ENCODE results near the gene NTMT2.
"Not testable (repeated sequence)": the region's sequence is repeated elsewhere in the genome, so short reads cannot be mapped to it uniquely, and the experiment has no call there.

The NTMT2 gene

DNA sequence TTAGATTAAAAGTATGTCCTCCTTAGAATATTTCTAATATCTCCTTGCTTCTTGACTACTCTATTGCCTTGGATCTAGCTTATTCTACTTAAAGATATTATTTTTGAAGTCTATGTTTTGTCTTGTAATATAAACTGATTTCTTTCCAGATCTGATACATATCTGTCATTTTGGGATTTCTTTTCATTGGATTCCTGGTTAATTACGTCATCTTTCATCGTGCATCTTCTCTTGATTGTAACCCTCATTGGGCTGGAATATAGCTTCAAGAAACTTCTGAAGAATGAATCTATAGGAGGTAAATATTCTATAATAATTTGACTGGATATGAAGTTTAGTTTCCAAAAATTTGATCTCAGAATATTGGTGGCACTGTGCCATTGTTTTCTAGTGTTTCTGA is 12.1 kb downstream of the NTMT2 start:
- no peak for ATAC-seq

DNA sequence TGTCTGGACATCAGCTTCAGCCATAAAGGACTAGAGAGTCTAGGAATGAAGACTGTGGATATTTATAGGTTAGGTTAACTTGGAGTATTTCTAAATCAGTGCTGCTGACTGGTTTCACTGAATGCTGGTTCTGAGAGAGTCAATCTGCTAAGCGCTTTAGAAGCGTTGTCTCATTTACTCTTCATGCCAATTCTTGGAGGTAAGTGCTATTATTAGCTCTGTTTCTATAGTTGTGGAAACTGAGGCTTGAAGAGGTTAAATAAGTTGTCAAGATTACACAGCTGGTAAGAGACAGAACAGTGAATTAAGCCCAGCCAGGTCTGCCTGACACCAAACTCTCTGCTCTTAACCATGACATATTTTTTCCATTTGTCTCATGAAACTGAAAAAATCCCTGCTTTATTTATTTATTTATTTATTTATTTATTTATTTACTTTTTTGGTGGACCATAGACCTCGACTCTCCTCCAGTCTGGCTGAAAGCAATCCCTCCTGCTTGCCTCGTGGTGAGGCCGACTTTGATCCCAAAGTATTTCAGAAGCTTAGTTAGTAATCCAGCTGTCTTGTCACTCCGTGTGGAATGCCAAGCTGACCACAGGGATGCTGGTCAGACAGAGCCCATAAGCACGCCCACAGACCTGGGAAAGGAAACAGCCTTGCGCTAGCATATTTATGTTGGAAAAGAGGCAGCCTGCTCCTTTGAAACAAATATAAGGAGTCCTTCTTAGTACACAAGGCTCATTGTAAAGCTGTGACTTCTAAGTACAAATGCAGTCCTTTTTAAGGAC is 16.9 kb downstream of the NTMT2 start:
- ATAC-seq = no peak

DNA sequence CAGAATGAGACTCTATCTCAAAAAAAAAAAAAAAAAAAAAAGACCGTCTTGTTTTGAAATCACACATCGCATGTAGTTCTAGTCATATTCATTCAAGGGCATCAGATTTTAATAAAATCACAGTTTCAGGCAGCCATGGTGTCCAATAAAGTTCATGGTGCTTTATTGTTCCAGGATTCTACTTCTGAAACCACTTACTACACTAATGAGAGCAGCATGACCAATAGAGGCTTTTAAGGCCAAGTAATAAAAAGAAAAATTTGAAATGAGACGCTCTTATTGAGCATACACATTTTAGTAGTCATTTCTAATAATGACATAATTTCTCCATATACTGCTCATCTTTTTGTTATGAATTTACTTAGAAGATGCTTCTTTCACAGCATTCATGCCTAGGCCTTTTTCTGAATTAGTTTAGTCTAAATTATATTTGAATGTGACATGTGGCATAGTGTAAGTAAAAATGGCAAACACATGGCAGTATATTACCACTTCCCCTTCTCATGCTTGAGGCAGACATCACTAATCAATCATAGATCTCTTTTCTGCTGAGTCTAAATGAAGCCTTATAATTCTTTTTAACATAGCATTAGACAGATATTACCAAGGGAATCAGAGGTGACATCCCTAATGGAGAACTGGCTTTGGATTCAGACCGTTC is 18.5 kb downstream of the NTMT2 start:
- no peak for ATAC-seq

DNA sequence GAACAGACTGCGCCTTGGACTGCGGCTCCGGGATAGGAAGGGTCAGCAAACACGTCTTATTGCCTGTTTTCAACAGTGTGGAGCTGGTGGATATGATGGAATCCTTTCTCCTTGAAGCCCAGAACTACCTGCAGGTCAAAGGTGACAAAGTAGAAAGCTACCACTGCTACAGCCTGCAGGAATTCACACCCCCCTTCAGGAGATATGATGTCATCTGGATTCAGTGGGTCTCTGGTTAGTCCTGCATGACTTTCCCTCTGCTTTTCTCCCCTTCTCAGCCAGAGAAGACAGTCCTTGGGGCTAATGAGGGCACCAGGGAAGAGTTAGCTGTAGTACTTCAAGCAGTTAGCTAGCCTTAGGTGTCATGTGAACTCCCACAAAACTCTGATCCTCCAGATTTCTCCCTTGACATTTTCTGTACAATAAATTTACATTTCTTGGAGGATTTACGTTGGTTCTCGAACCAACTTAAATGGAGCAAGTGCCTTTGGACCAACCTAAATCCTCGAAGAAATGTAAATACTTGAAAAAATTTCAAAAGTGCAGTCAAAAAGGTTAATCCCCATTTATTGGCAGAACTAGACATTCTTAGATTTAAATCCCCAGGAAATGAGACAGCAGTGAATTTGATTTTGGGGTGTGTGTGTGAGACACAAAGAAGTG is 20.9 kb downstream of the NTMT2 start:
- no peak for ATAC-seq

DNA sequence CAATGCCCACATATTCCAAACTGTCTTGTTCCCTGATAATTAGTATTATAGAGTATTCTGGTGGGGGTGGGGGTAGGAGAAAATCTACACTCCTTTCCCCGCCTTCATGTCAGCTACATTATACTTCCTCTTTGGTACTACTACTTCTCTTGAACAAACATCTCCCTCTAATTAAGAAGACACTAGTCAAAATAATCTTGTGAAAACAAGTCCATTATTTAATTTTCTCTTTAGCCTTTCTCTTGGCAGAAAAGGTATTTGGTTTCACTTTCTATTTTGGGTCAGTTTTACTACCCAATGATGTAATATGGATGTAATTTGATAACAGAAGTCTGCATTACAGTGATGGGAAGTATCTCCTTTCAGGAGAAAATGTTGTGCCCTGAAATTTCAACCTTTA is 22.5 kb downstream of the NTMT2 start:
- no peak for ATAC-seq

DNA sequence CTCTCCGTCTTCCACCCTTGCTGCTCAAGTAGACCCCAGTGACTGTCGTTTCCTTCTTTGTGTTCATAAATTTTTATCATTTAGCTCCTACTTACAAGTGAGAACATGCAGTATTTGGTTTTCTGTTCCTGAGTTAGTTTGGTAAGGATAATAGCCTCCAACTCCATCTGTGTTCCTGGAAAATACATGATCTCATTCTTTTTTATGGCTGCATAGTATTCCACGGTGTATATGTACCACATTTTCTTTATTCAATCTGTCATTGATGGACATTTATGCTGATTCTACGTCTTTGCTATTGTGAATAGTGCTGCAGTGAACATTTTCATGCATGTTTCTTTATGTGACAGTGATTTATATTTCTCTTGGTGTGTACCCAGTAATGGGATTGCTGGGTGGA is 24.8 kb downstream of the NTMT2 start:
- not testable (repeated sequence) for ATAC-seq

DNA sequence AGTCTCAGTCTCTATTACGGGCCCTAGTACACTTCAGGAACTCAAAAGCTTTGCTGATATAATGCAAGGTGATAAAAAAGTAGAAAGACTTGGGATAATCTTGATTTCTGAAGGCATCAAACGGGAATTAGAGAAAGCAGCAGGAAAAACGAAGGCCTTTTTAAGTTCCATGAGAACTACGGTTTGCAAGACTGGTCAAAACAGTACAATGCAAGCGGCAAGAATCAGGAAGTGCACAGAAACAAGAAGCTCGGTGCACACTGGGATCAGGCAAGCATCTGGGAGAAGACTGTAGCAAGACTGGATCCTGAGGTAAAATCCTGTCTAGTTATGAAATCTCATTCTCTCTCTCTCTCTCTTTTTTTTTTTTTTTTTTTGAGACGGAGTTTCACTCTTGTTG is 28.6 kb downstream of the NTMT2 start:
- ATAC-seq = no peak

DNA sequence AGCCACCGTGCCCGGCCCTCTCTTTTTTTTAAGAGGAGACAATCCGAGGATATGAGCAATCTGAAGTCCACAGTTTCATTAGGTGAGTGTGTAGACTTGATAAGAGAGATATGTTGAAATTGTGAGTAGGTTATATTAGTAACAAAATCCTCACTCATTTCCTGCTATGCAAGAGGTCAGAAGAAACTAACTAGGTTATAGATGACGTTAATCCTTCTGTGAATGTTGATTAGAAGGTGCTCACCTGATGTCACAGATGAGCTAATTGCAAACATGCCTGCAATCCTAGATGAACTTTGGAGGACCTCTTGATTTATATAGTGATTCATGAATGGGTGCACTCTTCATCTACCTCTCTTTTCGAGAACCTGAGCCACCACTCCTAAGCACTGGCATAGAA is 29.3 kb downstream of the NTMT2 start:
- ATAC-seq = no peak

DNA sequence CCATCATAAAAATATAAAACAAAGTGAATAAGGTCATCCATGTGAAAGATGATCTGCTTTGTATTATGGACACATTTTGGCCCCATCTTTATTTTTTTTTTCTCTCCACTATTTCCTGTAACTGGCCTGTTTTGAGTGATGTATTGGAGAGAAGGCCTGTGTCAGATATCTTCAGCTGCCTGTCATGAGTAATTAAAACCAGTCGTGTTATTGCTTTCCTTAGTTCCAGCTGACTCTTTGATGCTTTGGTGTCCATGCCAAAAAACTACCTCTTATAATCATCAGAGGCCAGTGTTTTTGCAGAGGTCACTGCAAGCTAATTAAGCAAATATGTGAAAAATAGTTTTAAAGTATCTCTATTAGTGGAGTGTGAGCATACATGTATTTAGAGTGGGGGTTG is 29.7 kb downstream of the NTMT2 start:
- no peak for ATAC-seq

DNA sequence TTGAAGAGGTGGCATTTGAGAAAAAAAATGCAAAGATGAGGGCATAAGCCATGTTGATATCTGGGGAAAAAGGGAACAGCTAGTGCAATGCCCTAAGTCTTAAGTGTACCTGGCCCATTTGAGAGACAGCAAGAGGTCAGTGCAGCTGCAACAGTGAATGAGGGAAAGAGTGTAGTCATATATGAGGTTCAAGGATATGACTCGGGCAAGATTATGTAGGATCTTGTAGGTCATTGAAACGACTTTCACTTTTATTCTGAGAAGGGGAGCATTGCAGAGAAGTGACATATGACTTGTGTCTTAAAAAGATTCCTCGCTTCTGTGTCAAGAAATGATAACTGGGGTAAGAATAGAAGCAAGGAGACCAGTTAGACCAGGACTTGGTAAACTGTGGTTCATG is 31.0 kb downstream of the NTMT2 start:
- no peak for ATAC-seq

DNA sequence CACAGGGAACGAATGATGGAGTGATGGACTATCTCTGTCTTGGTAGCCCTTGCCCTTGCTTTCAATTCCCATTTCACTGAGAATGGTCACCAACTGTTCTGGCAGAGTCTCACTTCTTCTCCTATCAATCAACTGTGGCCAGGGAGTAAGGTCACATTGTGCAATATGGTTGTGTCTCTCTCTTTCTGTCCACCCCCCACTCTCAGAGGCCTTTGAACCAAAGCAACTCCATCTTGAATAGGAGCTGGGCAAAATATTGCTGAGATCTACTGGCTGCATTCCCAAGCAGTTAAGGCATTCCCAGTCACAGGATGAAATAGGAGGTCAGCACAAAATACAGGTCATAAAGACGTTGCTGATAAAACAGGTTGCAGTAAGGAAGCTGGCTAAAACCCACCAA is 36.7 kb downstream of the NTMT2 start:
- ATAC-seq = no peak

DNA sequence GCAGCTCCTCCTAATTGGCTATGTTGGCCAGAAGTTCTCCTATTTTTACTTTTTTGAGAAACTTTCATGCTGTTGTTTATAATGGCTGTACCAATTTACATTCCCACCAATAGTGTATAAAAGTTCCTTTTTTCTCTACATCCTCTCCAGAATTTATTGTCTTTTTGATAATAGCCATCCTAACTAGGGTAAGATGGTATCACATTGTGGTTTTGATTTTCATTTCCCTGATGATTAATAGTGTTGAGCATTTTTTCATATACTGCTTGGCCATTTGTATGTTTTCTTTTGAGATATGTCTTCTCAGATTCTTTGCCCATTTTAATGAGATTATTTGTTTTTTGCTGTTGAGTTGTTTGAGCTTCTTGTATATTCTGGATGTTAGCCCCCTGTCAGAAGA is 46.8 kb downstream of the NTMT2 start:
- no peak for ATAC-seq

DNA sequence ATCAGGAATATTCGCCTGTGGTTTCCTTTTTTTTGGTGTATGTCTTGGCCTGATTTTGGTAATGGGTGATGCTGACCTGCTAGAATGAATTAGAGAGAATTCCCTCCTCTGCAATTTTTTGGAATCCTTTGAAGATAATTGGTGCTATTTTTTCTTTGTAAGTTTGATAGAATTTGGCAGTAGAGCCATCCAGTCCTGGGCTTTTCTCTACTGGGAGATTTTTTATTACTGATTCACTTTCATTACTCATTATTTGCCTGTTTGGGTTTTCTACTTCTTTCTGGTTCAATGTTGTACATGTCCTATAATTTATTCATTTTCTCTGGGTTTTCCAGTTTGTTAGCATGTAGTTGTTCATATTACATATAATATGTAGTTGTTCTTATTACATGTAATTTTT is 48.7 kb downstream of the NTMT2 start:
- no peak for ATAC-seq

DNA sequence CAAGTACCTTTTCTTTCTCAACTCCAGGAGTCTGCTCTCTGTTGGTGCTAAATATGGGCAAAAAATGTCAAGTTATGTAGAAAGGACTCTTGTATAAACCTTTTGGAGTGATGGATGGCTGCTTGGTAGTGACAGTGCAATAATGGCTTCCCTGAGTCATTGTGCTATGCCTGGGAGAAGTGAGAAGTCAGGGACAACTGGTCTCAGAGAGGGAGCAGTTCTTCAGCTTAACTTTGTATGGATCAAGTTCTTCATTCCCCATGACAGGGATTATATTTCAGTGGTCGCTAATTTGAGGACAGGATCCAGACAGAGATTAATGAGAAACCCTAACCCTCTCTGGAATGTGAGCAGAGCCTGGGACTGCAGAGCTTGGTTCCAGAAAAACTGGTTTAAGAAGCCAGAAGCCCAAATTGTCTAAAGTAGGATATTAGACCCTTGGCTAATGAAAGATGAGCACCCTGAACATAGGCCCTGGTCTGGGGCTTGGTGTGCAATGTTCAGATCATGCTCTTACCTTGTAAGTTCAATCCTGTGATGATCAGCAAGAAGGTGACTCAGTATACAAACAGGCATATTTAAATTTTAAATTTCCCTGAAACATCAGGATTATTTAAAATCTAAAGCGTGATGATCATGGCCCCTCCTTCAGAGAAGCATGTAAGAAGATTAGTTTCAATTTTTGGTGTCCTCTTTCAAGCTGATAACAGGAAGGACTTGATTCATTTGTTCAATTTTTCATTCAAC is 50.9 kb downstream of the NTMT2 start:
- no peak for ATAC-seq

DNA sequence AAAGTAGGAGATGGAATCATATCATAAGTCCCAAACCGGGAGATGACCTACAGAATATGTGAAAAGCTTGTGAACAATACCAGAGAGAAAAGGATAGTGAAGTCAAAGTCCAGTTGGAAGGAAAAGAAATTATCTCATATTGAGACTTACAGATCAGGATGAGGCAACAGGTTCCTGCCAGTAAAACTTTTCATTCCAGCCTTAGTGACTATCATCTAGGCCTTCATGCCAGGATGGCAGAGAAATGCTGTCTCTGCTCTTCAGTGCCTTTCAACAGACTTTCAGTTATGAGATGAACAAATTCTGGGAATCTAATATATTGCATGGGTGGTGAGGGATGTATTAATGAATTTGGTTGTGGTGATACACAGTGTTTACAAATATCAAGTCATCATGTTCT is 52.3 kb downstream of the NTMT2 start:
- no peak for ATAC-seq

DNA sequence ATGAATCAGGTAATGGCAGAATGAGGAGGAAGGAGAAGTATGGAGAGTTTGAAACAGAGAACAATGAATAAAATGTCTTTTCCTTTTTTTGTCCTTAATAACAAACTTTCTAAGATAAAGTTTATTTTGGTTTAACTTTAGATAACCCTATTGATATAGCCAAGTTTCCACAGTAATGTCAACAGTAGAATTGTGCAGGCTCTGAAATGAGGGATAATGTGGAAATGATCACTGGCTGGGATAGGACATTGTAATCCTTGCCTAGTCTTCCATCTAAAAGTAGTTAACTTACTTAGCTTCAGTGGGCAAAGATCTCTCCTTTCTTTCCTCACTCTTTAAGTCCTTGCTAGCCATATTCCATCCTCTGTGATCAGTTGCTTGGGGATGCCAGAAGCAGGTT is 52.8 kb downstream of the NTMT2 start:
- ATAC-seq = no peak

DNA sequence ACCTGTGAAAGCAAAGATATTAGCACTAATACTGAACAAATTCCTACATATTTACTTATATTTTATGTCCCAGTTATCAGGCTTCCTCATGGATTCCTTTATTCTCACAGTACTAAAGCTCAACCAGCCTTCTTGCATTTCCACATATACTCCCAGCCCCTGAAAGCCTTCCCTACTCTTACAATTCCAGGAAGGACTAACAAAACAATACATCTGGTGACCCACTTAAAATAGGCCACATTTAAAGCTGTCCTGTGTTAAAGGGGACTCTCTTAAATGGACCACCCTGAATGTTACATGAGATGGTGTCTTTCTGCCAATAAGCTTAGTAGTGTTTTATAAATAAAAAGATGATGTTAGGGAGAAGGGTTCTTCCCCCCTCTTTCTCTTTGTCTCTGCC is 54.4 kb downstream of the NTMT2 start:
- ATAC-seq = no peak

DNA sequence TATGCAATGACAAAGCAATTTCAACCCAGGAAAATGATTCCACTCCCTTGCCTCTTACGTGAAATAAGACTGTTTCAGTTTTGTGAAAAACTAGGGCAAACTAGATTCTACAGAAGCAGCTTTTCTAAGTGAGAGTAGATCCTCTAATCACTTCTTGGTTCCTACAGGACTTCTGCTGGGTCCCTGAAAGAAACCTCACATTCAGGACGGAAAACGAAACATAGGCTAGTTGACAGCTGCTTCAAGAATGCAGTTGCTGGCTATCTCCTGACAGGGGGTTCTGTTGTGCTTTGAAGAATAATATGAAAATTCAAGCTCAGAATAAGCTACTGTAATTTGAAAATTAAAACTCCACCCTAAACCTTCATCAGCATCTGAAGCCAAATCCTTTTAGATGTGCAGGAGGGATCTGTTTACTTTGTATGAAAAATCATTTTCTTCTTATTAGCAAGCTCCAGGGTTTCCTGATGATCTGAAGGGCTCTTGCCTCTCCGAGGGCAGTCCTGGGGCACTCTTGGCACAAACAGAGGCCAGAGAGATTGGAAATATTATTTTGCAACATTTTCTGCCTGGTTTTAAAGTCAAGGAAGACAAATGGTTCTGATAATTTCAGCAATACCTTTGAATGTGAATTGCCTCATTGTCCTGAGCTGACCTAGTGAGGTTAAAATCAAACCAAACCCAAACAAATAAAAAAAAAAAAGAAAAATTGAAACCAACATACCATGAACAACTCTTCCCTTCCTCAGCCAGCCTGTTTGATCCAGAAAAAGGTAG is 55.0 kb downstream of the NTMT2 start:
- ATAC-seq = no peak

DNA sequence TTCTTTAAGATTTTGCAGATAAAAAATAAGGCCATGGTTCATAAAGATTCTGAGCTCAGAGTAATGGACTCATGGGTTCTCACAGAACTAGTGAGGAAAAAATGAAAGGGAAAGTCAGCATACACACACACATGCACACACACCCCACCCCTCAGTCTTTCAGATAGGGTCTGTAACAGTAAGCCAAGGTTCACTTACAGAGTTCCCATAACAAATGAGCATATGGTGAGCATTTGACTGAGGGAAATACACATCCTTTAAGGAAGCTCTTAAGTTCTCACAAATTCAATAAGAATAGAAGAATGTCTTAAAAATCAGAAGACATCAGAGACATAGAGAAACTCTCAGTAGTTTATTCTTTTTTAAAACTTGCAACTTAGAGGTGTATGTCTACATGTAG is 57.9 kb downstream of the NTMT2 start:
- no peak for ATAC-seq

DNA sequence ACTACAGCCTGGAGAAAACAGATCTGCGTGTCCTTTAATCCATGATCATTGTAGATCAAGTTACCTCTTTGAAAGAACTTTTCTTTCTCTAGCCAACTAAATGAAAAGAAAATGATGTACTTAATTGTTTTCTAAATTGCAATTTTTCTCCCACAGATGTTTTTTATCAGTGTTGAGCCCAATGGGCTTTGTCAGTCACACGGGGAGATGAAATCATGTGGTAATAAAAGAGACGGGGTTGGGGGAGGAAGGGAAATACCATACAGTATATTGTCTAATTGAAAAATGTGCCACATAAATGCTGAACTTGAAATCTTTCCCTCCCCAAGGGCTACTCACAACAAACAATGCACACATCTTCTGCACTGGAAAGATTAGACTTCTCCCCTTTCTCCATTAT is 58.4 kb downstream of the NTMT2 start:
- no peak for ATAC-seq

DNA sequence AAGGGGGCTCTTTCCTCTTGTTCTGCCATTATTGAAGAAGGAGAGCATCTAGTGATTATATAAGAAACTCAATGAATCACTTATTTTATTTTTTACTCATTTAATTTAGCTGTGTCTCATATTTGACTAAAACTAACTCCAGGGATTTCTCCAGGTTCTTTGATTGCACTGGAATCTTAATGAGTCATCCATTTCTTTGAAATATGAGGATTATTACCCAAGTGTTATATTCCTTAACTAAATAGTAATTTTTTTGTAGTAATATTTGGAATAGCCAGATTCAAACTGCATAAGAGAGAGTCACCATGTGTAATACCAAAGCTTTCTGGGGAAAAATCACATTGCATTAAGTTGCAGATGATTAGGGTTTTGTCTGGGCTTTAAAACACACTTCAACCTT is 59.5 kb downstream of the NTMT2 start:
- ATAC-seq = no peak

DNA sequence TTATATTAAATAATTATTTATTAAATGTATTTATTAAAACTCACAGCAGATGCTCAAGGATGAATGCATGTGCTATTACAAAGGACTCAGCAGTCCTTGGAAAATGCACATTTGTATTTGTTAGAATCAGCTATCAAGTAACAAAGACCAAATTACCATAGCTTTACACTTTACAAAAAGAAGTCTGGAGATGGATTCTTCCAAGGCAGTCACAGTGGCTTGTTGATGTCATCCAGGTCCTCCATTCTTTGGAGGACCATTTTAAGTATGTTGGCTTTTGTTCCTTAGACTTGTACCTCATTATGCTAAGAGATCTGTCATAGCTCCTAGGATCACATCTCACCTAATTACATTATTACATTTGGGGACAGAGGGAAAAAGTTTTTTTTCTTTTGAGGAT is 63.4 kb downstream of the NTMT2 start:
- no peak for ATAC-seq

DNA sequence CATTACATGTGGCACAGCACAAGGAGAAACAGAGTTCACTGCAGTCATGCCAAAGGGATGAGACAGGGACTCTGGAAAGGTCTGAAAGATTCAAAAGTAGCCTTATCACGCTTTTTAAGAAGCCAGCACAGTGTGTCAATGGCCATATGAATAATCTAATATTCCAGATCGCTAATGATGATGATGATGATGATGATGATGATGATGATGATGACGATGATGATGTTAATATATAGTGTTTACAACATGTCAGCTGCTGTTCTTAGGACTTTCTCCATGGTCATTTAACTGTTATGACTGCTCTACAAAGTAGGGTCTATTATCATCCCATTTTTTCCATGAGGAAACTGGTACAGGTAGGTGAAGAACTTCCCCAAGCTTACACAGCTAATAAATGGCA is 64.4 kb downstream of the NTMT2 start:
- no peak for ATAC-seq
